HG03457 (cell line): ENCODE results near the gene SCG2.

Source experiments
- ATAC-seq: cut with Tn5 transposase; IDR thresholded peaks from one replicate; pipeline ENCODE4 v1.9.1; 2021; ENCODE audit warnings: moderate number of reproducible peaks; ENCODE audit not compliant: unreplicated experiment

SCG2 gene

DNA sequence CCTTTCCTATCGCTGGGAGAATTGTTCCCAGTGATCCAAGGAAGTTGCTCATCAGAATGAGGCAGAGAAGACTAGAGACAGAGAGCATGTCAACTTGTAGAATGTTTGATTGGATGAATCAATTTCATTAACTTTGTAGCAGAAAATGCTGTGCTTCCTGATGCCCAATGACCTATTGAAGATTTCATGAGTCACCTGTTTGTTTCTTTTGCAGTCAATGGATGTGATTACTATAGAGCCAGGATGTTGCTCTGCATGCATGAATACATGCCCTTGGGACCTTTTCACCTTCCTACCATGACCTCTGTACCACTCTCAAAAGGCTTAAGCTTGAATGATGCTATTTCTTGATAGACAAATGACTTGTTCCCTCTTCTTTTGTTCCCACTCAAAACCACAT is 23.3 kb downstream of the SCG2 start:
- ATAC-seq = no peak

DNA sequence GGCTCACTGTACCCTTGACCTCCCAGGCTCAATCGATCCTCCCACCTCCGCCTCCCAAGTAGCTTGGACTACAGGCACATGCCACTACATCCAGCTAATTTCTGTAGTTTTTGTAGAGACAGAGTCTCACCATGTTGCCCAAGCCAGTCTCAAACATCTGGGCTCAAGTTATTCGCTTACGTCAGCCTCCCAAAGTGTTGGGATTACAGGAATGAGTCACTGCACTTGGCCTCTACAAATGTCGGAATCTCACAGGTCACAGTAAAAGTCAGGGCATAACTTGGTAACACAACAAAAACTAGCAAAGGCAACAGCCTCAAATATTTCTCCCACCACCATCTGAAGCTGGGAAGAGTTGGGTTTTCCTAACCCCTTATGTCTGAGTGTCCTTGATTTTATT is 25.3 kb downstream of the SCG2 start:
- no peak for ATAC-seq

DNA sequence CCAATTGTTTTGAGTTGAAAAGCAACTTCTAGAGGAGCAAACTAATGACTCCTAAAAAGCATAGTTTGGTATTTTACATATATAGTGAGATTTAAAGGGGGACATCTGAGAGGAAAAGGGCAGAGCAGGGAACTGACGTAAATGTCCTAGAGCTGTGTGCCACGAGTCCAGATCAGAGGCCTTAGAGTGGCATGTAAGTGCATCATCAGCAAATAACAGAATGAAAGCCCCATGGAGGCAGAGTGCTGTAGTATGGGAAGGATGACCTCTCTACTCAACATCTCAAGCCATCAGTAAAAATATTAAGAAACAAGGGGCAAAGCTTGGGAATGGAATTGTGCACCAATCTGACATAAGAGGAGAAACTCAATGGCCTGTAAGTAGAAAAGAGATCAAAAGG is 31.4 kb downstream of the SCG2 start:
- no peak for ATAC-seq

DNA sequence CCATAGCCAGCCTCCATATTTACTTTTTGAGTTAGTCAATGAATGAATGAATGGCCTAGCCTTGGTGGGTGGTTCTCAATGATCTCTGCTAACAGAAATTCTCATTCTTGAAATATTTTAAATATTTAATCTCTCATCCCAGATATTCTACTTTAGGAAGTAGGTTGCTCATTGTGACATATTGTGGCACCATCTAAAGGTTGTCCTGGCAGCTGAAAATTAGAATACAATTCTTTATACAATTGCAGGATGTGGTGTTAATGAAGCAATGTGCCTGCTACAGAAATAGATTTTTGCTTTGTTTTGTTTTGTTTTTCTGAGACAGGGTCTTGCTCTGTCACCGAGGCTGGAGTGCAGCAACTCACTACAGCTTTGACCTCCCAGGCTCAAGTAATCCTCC is 35.8 kb downstream of the SCG2 start:
- ATAC-seq = no peak

- no peak for ATAC-seq
Measured at GRCh38 chr2:223563462-223563861, 38.7 kb downstream of the SCG2 start.

GRCh38 chr2:223562078-223562477 is 40.1 kb downstream of the SCG2 start:
- no peak for ATAC-seq

DNA sequence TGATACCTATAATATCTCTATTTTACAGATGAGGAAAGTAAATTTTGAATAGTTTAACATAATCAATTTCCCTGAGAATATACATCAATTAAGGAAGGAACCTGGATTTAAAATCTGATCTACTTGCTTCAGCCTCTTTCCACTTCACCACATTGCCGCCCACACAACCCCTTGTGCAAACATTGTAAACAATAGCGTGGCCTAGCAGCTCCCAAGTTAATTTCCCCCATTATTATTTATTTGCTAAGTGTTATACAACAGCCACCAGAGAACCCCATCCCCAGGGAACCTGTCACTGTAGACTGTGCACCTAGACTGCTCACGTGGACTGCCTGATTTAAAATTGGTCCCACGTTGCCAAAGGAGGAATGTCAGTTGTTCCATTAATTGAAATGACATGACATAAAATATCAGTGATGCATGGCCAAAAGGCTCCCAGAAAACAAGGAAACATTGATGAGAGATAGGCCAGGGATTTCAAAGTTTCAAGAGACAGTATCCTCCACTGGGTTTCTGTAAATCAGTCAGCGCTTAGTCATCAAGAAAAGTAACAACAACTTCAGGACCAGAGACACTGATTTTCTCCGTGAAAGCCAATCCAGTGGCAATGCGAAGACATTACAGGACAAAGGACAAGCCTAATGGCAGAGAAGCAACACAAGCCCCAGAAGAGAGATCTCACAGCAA is 41.3 kb downstream of the SCG2 start:
- ATAC-seq = no peak

- ATAC-seq = no peak
Measured at GRCh38 chr2:223558970-223559369, 43.2 kb downstream of the SCG2 start.

- ATAC-seq = no peak
Measured at GRCh38 chr2:223554923-223555322, 47.2 kb downstream of the SCG2 start.

DNA sequence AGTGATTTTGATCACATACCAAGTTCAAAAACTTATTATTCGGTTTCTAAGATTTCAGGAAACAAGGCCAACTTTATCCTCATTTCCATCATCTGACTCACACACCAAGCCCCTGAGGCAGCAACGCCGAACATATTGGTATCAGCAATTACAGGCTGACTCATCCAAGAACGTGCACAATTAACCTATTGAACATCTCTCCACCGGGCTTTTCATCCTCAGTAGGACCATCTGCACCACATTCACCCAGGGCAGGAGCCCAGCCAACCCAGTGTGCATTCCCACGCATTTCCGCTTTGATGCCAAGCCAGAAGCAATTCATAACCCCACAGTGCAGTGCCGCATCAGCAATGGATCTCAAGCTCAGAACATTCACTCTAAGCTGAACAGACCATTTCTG is 52.9 kb downstream of the SCG2 start:
- ATAC-seq = no peak

DNA sequence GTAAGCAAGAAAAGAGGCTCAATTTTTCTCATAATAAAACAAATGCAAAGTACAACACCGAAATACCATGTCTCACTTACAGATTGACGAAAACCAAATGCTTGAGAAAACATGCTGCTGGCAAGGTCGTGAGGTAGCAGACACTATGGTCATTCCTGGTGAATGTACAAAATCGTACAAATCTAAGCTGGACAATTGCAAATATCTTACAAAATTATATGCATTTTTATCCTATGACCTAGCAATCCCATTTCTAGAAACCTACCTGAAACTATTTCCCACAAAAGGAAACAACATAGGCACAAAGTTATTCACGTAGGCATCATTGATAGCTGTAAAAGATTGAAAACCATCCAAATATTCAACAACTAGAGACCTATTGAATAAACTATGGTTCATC is 54.0 kb downstream of the SCG2 start:
- ATAC-seq = no peak
